ENCODE measurements around the gene UTP20. TPM values are rescaled to one million over a fixed set of nuclear protein-coding genes. Genes with fewer than 3 reads are reported as not detected.

The UTP20 gene
- polyA plus RNA-seq (2013) = 4.1 TPM in 2 replicates

- Histone ChIP-seq H3K18ac (ENCODE audit: low read length) (peak within 1 kb of the TSS; percentile 80), H3K36me3 (ENCODE audit: control insufficient read depth in 1 of 2, insufficient read depth in 2 of 2, low read length in 2 of 2) (peaks cover 0 to 2% of the 10 kb centered on the region in 2 experiments), H2BK12ac (ENCODE audit: low read length) (no peak within 1 kb of the TSS), H3K27me3 (ENCODE audit: insufficient read depth, low read length) (no peaks in the 10 kb centered on the region), H2AFZ (ENCODE audit: insufficient read depth, low read length, poor library complexity) (peak within 1 kb of the TSS; percentile 93), H2AK5ac (ENCODE audit: low read length) (no peak within 1 kb of the TSS), H3K9me3 (ENCODE audit: insufficient read depth, low read depth, low read length) (no peaks in the 10 kb centered on the region), H3K79me1 (ENCODE audit: low read length) (peaks cover 3% of the 10 kb centered on the region), H3K79me2 (ENCODE audit: control insufficient read depth, insufficient read depth, low read length, poor library complexity) (peaks cover 5% of the 10 kb centered on the region), H3K9ac (ENCODE audit: low read length) (peak within 1 kb of the TSS; percentile 72), H3K4me2 (ENCODE audit: low read length) (peak within 1 kb of the TSS; percentile 69), H2BK120ac (ENCODE audit: insufficient read depth, low read length, poor library complexity) (peak within 1 kb of the TSS; percentile 38), H3K4me1 (ENCODE audit: control insufficient read depth in 1 of 2, insufficient read depth in 2 of 2, low read length in 2 of 2) (no peaks in the 10 kb centered on the region), H4K12ac (ENCODE audit: low read depth, low read length) (peak within 1 kb of the TSS; percentile 99), H4K8ac (ENCODE audit: low read depth, low read length) (peak within 1 kb of the TSS; percentile 98), H3K23ac (ENCODE audit: low read length) (no peak within 1 kb of the TSS), H3K4ac (ENCODE audit: low read depth, low read length) (peak within 1 kb of the TSS; percentile 78), H3K27ac (ENCODE audit: low read depth, low read length) (no peak within 1 kb of the TSS), H3K14ac (ENCODE audit: low read length) (peak within 1 kb of the TSS; percentile 45), H3K4me3 (ENCODE audit: low read depth, low read length) (peak within 1 kb of the TSS; percentile 97), H2BK5ac (ENCODE audit: low read depth, low read length, poor library complexity) (no peak within 1 kb of the TSS), H4K91ac (ENCODE audit: low read depth, low read length) (peak within 1 kb of the TSS; percentile 43)
- no CpG with 5 or more reads among the region's 34 CpGs for WGBS (ENCODE audit: extremely low coverage, insufficient coverage, insufficient read length)
- DNase-seq = peak; percentile 91 to 96
Measured at GRCh38 chr12:101280006-101280505, at the start of gene UTP20. Gene UTP20 (plus strand): TSS chr12:101280105. CDS start chr12:101280283, 178 bp downstream.

- no peaks in the 10 kb centered on the region for H3K79me2 ChIP-seq (ENCODE audit: control insufficient read depth, insufficient read depth, low read length, poor library complexity)
- H3K23ac ChIP-seq (ENCODE audit: low read length) = no peak overlapping the region
- H3K4me2 ChIP-seq (ENCODE audit: low read length) = no peak overlapping the region
- no peaks in the 10 kb centered on the region for H3K4me1 ChIP-seq (ENCODE audit: control insufficient read depth in 1 of 2, insufficient read depth in 2 of 2, low read length in 2 of 2)
- H3K27me3 ChIP-seq (ENCODE audit: insufficient read depth, low read length) = no peaks in the 10 kb centered on the region
- no peaks in the 10 kb centered on the region for H3K79me1 ChIP-seq (ENCODE audit: low read length)
- H3K4me3 ChIP-seq (ENCODE audit: low read depth, low read length) = no peak overlapping the region
- H2AFZ ChIP-seq (ENCODE audit: insufficient read depth, low read length, poor library complexity) = no peak overlapping the region
- H2BK12ac ChIP-seq (ENCODE audit: low read length) = no peak overlapping the region
- H2AK5ac ChIP-seq (ENCODE audit: low read length) = no peak overlapping the region
- no peak overlapping the region for H3K14ac ChIP-seq (ENCODE audit: low read length)
- no CpG with 5 or more reads among the region's 5 CpGs for WGBS (ENCODE audit: extremely low coverage, insufficient coverage, insufficient read length)
- H3K36me3 ChIP-seq (ENCODE audit: control insufficient read depth in 1 of 2, insufficient read depth in 2 of 2, low read length in 2 of 2) = no peaks in the 10 kb centered on the region
- no peak overlapping the region for H3K27ac ChIP-seq (ENCODE audit: low read depth, low read length)
- peak in 1 of 2 donors; percentile 19 for DNase-seq
- no peak overlapping the region for H3K9ac ChIP-seq (ENCODE audit: low read length)
- no peak overlapping the region for H3K4ac ChIP-seq (ENCODE audit: low read depth, low read length)
- no peak overlapping the region for H2BK120ac ChIP-seq (ENCODE audit: insufficient read depth, low read length, poor library complexity)
- H4K8ac ChIP-seq (ENCODE audit: low read depth, low read length) = no peak overlapping the region
- H3K18ac ChIP-seq (ENCODE audit: low read length) = no peak overlapping the region
- H4K91ac ChIP-seq (ENCODE audit: low read depth, low read length) = no peak overlapping the region
- no peak overlapping the region for H4K12ac ChIP-seq (ENCODE audit: low read depth, low read length)
- no peak overlapping the region for H2BK5ac ChIP-seq (ENCODE audit: low read depth, low read length, poor library complexity)
- no peaks in the 10 kb centered on the region for H3K9me3 ChIP-seq (ENCODE audit: insufficient read depth, low read depth, low read length)
Measured at GRCh38 chr12:101230547-101230946, 49.4 kb upstream of the UTP20 start.

DNA sequence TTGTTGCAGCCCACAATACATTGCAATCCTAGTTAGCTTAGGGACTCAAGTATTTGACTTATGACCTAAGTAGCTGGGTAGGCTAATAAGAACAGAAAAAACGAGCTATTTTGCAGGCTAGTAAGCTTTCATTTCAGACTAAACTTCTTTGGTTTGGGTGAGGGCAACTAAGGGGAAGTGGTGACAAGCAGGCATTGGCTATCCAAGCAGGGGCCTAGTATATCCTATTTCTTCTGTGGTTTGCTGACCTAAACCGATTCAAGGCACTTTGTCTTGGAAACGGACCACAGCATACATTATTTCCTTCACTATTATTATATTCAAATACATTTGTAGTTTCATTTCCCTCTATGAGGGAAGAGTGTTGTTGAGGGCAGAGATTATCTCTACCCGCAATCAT, 48.3 kb upstream of the UTP20 start:
- Histone ChIP-seq H3K14ac (ENCODE audit: low read length) (no peak overlapping the region), H3K23ac (ENCODE audit: low read length) (no peak overlapping the region), H3K36me3 (ENCODE audit: control insufficient read depth in 1 of 2, insufficient read depth in 2 of 2, low read length in 2 of 2) (no peaks in the 10 kb centered on the region), H3K4me2 (ENCODE audit: low read length) (no peak overlapping the region), H4K12ac (ENCODE audit: low read depth, low read length) (no peak overlapping the region), H2AFZ (ENCODE audit: insufficient read depth, low read length, poor library complexity) (no peak overlapping the region), H3K79me1 (ENCODE audit: low read length) (no peaks in the 10 kb centered on the region), H3K4me1 (ENCODE audit: control insufficient read depth in 1 of 2, insufficient read depth in 2 of 2, low read length in 2 of 2) (no peaks in the 10 kb centered on the region), H2BK12ac (ENCODE audit: low read length) (no peak overlapping the region), H3K27ac (ENCODE audit: low read depth, low read length) (no peak overlapping the region), H3K27me3 (ENCODE audit: insufficient read depth, low read length) (no peaks in the 10 kb centered on the region), H3K79me2 (ENCODE audit: control insufficient read depth, insufficient read depth, low read length, poor library complexity) (no peaks in the 10 kb centered on the region), H3K9me3 (ENCODE audit: insufficient read depth, low read depth, low read length) (no peaks in the 10 kb centered on the region), H2BK120ac (ENCODE audit: insufficient read depth, low read length, poor library complexity) (no peak overlapping the region), H2BK5ac (ENCODE audit: low read depth, low read length, poor library complexity) (no peak overlapping the region), H2AK5ac (ENCODE audit: low read length) (no peak overlapping the region), H3K4me3 (ENCODE audit: low read depth, low read length) (no peak overlapping the region), H3K4ac (ENCODE audit: low read depth, low read length) (no peak overlapping the region), H4K91ac (ENCODE audit: low read depth, low read length) (no peak overlapping the region), H3K18ac (ENCODE audit: low read length) (no peak overlapping the region), H4K8ac (ENCODE audit: low read depth, low read length) (no peak overlapping the region), H3K9ac (ENCODE audit: low read length) (no peak overlapping the region)
- no peak for DNase-seq
- WGBS (ENCODE audit: extremely low coverage, insufficient coverage, insufficient read length) = no CpG with 5 or more reads among the region's 4 CpGs

DNA sequence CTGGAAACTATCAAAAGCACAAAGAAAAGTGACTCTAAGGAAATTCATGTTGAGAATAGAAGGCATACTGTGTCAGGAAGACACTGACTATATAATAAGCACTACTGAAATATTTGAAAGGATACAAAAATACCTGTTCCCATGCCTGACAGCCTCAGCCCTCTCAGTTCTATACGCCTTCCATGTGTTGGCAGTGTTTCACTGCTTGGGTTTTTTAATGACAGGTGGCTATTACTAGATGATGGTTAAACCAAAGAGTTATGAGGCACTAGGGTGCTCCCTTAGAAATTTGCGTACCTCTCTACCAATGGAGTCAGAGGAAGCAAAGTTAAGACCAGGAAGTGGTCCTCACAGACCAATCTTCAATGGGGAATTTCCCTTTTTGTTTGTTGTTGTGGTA, 44.2 kb upstream of the UTP20 start:
- no peaks in the 10 kb centered on the region for H3K9me3 ChIP-seq (ENCODE audit: insufficient read depth, low read depth, low read length)
- H2BK5ac ChIP-seq (ENCODE audit: low read depth, low read length, poor library complexity) = no peak overlapping the region
- no peak overlapping the region for H3K9ac ChIP-seq (ENCODE audit: low read length)
- H3K4me2 ChIP-seq (ENCODE audit: low read length) = no peak overlapping the region
- no peak overlapping the region for H3K23ac ChIP-seq (ENCODE audit: low read length)
- no peak overlapping the region for H3K18ac ChIP-seq (ENCODE audit: low read length)
- no peak overlapping the region for H2AK5ac ChIP-seq (ENCODE audit: low read length)
- H3K27ac ChIP-seq (ENCODE audit: low read depth, low read length) = no peak overlapping the region
- no peak for DNase-seq
- H3K4ac ChIP-seq (ENCODE audit: low read depth, low read length) = no peak overlapping the region
- H2AFZ ChIP-seq (ENCODE audit: insufficient read depth, low read length, poor library complexity) = no peak overlapping the region
- no peak overlapping the region for H4K91ac ChIP-seq (ENCODE audit: low read depth, low read length)
- no peak overlapping the region for H4K12ac ChIP-seq (ENCODE audit: low read depth, low read length)
- H3K4me3 ChIP-seq (ENCODE audit: low read depth, low read length) = no peak overlapping the region
- H2BK120ac ChIP-seq (ENCODE audit: insufficient read depth, low read length, poor library complexity) = no peak overlapping the region
- WGBS (ENCODE audit: extremely low coverage, insufficient coverage, insufficient read length) = no CpG with 5 or more reads among the region's 2 CpGs
- no peak overlapping the region for H4K8ac ChIP-seq (ENCODE audit: low read depth, low read length)
- H3K27me3 ChIP-seq (ENCODE audit: insufficient read depth, low read length) = no peaks in the 10 kb centered on the region
- H3K79me2 ChIP-seq (ENCODE audit: control insufficient read depth, insufficient read depth, low read length, poor library complexity) = no peaks in the 10 kb centered on the region
- no peaks in the 10 kb centered on the region for H3K79me1 ChIP-seq (ENCODE audit: low read length)
- H3K4me1 ChIP-seq (ENCODE audit: control insufficient read depth in 1 of 2, insufficient read depth in 2 of 2, low read length in 2 of 2) = no peaks in the 10 kb centered on the region
- H3K14ac ChIP-seq (ENCODE audit: low read length) = no peak overlapping the region
- H3K36me3 ChIP-seq (ENCODE audit: control insufficient read depth in 1 of 2, insufficient read depth in 2 of 2, low read length in 2 of 2) = no peaks in the 10 kb centered on the region
- H2BK12ac ChIP-seq (ENCODE audit: low read length) = no peak overlapping the region

Measured in trophoblast cell (in vitro differentiated cells and primary cell).